ENCODE results near the gene STK17B. TPM values are rescaled to one million over a fixed set of nuclear protein-coding genes. Genes with fewer than 3 reads are reported as not detected.

Gene STK17B
- total RNA-seq, 2 experiments from 2014 or later, result 645 to 648 TPM

DNA sequence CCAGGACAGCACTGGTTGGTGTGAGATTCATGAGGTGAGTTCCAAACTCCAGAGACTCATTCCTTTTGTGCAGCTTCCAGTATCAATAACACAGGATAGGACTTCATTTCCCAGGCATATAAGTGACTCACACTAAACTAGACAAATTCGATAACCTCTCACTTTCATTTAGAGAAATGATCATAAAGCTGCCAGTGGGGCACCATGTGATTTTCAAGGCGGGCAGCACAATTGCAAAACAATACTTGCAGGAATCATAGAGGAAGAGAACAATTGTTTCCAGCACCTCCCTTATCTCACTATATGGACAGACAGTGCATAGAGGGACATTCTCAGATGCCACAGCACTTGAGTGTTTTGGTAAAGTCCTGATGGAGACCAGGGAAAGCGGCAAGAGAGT is 71.5 kb downstream of the STK17B start:
- intact Hi-C loops (cut with DNase I, micrococcal nuclease), result no loop called here
- H3K4me3 ChIP-seq (ENCODE audit: low read length), result no peak overlapping the region
- H3K36me3 ChIP-seq (ENCODE audit: insufficient read depth, low read length), result no peaks in the 10 kb centered on the region

DNA sequence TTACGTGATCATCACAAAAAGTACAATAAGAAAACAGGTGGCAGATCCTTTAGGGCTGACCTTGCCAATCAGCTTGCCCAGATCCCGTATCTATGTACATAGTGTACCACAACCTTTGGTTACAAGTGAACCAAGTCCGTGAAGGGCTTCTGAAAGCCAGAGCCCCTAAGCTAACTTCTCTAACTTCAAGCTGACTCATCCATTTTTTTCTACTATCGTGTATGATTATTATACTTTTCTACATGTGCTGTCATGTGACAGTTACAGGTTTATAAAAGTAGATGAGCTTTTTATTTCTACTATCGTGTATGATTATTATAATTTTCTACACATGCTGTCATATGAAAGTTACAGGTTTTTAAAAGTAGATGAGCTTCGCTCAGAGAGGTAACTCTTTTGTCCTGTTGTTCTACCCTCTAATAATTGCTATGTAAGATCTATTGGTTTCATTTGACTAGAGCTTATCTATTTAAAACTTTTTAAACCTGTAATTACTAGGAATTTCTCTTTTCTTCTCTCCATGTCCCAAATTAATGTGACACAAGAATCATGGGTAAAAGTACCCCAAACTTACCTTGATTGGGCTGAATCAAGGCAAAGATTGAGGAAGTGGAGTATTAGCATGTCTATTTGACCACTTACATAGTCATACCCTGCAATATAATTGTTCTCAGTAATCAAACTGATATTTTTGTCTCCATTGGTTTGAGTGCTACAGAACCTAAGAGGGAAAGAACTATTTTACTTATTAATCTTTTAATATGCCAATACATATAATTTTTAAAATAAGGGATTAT is 73.3 kb downstream of the STK17B start:
- Histone ChIP-seq H3K4me3 (ENCODE audit: low read length) (no peak overlapping the region), H3K9me3 (ENCODE audit: control insufficient read depth in 1 of 2, insufficient read depth in 1 of 2, low read length in 2 of 2) (peaks cover 0 to 6% of the 10 kb centered on the region in 2 experiments), H3K27me3 (ENCODE audit: control insufficient read depth in 1 of 2, insufficient read depth in 2 of 2, low read length in 2 of 2) (no peaks in the 10 kb centered on the region), H3K4me1 (ENCODE audit: insufficient read depth, low read length) (peaks cover 3% of the 10 kb centered on the region), H3K36me3 (ENCODE audit: insufficient read depth, low read length) (no peaks in the 10 kb centered on the region), H3K27ac (ENCODE audit: low read depth in 1 of 2, low read length in 2 of 2) (no peak overlapping the region)
- no peak overlapping the region for H3K27ac Mint-ChIP-seq
- intact Hi-C loops (cut with DNase I, micrococcal nuclease), result no loop called here
- peaks cover 8% of the 10 kb centered on the region for H3K9me3 Mint-ChIP-seq
- no peak overlapping the region for H3K4me3 Mint-ChIP-seq
- H3K4me1 Mint-ChIP-seq (ENCODE audit: low read depth), result peaks cover 20% of the 10 kb centered on the region
- H3K36me3 Mint-ChIP-seq (ENCODE audit: low read depth), result peaks cover 7% of the 10 kb centered on the region
- DNase-seq (no peak), ATAC-seq (ENCODE audit: poor library complexity) (no peak)
- TF ChIP-seq, protein P1, sequence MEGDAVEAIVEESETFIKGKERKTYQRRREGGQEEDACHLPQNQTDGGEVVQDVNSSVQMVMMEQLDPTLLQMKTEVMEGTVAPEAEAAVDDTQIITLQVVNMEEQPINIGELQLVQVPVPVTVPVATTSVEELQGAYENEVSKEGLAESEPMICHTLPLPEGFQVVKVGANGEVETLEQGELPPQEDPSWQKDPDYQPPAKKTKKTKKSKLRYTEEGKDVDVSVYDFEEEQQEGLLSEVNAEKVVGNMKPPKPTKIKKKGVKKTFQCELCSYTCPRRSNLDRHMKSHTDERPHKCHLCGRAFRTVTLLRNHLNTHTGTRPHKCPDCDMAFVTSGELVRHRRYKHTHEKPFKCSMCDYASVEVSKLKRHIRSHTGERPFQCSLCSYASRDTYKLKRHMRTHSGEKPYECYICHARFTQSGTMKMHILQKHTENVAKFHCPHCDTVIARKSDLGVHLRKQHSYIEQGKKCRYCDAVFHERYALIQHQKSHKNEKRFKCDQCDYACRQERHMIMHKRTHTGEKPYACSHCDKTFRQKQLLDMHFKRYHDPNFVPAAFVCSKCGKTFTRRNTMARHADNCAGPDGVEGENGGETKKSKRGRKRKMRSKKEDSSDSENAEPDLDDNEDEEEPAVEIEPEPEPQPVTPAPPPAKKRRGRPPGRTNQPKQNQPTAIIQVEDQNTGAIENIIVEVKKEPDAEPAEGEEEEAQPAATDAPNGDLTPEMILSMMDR (IDR thresholded peaks at IDR 0.05), result no peak
- ChIA-PET POLR2A (no interaction called here), CTCF (interaction anchor here (1.5 kb wide), 1 partner anchor 239 kb away, joined by 4 read pairs; no protein-coding TSS in a partner anchor)
- H3K27me3 Mint-ChIP-seq, result no peaks in the 10 kb centered on the region

More for the DNA sequence above, 71.5 kb downstream of the STK17B start:
- Mint-ChIP-seq H3K27ac (no peak overlapping the region), H3K27me3 (no peaks in the 10 kb centered on the region), H3K9me3 (peaks cover 3% of the 10 kb centered on the region), H3K4me1 (ENCODE audit: low read depth) (peaks cover 25% of the 10 kb centered on the region), H3K4me3 (no peak overlapping the region), H3K36me3 (ENCODE audit: low read depth) (no peaks in the 10 kb centered on the region)
- Histone ChIP-seq H3K4me1 (ENCODE audit: insufficient read depth, low read length) (peaks cover 3% of the 10 kb centered on the region), H3K27me3 (ENCODE audit: control insufficient read depth in 1 of 2, insufficient read depth in 2 of 2, low read length in 2 of 2) (no peaks in the 10 kb centered on the region), H3K9me3 (ENCODE audit: control insufficient read depth in 1 of 2, insufficient read depth in 1 of 2, low read length in 2 of 2) (peaks cover 0 to 6% of the 10 kb centered on the region in 2 experiments), H3K27ac (ENCODE audit: low read depth in 1 of 2, low read length in 2 of 2) (no peak overlapping the region)
- ChIA-PET POLR2A (no interaction called here), CTCF (no interaction called here)
- DNase-seq (no peak), ATAC-seq (ENCODE audit: poor library complexity) (no peak)
- TF ChIP-seq, protein P1 (IDR thresholded peaks at IDR 0.05), result no peak

DNA sequence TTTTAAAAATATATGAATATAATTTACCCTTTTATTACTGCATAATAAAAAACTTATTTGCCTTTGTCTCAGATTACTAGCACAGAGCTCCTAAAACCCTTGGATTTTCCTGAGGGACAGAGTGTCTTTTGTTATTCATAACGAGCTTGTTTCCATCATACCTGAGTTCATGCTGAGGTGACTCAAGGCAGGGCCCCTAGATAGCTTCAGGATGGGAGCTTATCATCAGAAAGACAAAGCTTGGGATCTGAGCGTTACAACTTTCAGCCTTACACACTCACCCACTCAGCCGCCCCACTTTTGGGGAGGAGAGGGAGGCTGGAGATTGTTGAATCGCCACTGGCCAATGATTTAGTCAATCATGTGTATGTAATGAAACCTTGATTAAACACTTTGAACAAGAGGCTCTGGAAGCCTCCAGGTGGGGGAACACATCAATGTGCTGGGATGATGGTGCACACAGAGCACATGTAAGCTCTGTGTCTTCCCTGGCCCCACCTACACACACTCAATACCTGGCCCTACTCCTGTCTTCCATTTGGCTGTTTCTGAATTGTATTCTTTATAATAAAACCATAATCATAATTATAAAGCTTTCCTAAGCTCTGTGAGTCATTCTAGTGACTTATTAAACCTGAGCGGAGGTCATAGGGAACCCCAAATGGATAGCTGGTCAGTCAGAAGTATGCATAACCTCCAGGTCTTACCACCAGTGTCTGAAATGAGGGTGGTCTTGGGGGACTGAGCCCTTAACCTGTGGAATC is 74.2 kb downstream of the STK17B start:
- no peak for ATAC-seq (ENCODE audit: poor library complexity)
- DNase-seq, result no peak
- Mint-ChIP-seq H3K9me3 (peaks cover 7% of the 10 kb centered on the region), H3K27ac (no peak overlapping the region), H3K4me3 (no peak overlapping the region), H3K4me1 (ENCODE audit: low read depth) (peaks cover 16% of the 10 kb centered on the region), H3K27me3 (no peaks in the 10 kb centered on the region), H3K36me3 (ENCODE audit: low read depth) (peaks cover 7% of the 10 kb centered on the region)
- no peaks in the 10 kb centered on the region for H3K36me3 ChIP-seq (ENCODE audit: insufficient read depth, low read length)
- no peak overlapping the region for H3K4me3 ChIP-seq (ENCODE audit: low read length)
- H3K9me3 ChIP-seq (ENCODE audit: control insufficient read depth in 1 of 2, insufficient read depth in 1 of 2, low read length in 2 of 2), result peaks cover 0 to 6% of the 10 kb centered on the region in 2 experiments
- H3K27ac ChIP-seq (ENCODE audit: low read depth in 1 of 2, low read length in 2 of 2), result no peak overlapping the region
- ChIA-PET CTCF (interaction anchor here (1.5 kb wide), 1 partner anchor 240 kb away, joined by 4 read pairs; no protein-coding TSS in a partner anchor), POLR2A (no interaction called here)
- no peaks in the 10 kb centered on the region for H3K27me3 ChIP-seq (ENCODE audit: control insufficient read depth in 1 of 2, insufficient read depth in 2 of 2, low read length in 2 of 2)
- H3K4me1 ChIP-seq (ENCODE audit: insufficient read depth, low read length), result peaks cover 3% of the 10 kb centered on the region
- intact Hi-C loops (cut with DNase I, micrococcal nuclease), result no loop called here
- TF ChIP-seq, protein P1 (IDR thresholded peaks at IDR 0.05), result no peak
